ENCODE results near the gene NRL.

Gene NRL

GRCh38 chr14:24074625-24075484 lies 39.9 kb downstream of the NRL start:
- DNase-seq (ENCODE audit: low read depth), result no peak
- Histone ChIP-seq H3K9me3 (ENCODE audit: control insufficient read depth, low read length) (no peaks in the 10 kb centered on the region), H3K4me1 (ENCODE audit: control insufficient read depth, insufficient read depth, low read length) (no peaks in the 10 kb centered on the region), H3K36me3 (ENCODE audit: control insufficient read depth, insufficient read depth, low read length, severe bottlenecking) (no peaks in the 10 kb centered on the region), H3K9ac (ENCODE audit: low read length) (no peak overlapping the region), H3K27me3 (replicated peaks; ENCODE audit: control insufficient read depth, insufficient read depth, low read length) (peaks cover 90% of the 10 kb centered on the region), H3K4me3 (ENCODE audit: low read length) (no peak overlapping the region)

DNA sequence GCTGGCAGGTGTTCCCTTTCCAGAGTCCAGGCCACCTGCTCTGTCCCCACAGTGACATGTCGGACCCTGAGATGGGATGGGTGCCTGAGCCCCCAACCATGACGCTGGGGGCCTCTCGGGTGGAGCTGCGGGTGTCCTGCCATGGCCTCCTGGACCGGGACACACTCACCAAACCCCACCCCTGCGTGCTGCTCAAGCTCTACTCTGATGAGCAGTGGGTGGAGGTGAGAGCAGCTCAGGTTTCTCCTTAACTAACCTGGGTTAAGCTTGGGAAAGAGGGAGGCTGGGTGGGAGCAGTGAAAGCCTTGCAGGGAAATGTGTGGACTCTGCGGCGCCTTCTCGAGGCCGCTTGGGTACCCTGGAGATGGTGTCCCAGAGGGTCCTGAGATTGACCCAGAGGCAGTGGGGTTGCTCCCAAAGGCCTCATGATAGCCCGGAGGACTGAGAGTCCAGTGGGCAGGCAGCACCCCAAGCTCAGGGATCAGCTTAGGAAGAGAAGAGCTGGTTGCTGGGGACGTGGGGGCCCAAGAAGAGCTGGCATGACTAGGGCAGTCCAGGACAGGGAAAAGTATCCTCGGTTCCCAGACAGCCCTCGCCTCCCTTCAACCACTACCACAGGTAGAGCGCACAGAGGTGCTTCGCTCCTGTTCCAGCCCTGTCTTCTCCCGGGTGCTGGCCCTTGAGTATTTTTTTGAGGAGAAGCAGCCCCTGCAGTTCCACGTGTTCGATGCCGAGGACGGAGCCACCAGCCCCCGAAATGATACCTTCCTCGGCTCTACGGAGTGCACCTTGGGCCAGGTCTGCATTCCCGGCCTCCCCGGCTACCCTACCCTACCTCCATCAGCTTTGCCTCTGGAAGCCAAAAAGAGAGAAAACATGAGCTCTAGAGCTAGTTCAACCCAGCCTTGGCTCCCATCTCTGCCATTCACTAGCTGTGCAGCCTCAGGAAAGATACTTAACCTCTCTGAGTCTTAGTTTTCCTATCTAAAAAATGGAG lies 41.6 kb downstream of the NRL start:
- Histone ChIP-seq H3K4me3 (ENCODE audit: low read length) (no peak overlapping the region), H3K27me3 (replicated peaks; ENCODE audit: control insufficient read depth, insufficient read depth, low read length) (peaks cover 84% of the 10 kb centered on the region), H3K4me1 (ENCODE audit: control insufficient read depth, insufficient read depth, low read length) (no peaks in the 10 kb centered on the region), H3K9me3 (ENCODE audit: control insufficient read depth, low read length) (no peaks in the 10 kb centered on the region), H3K36me3 (ENCODE audit: control insufficient read depth, insufficient read depth, low read length, severe bottlenecking) (no peaks in the 10 kb centered on the region), H3K9ac (ENCODE audit: low read length) (no peak overlapping the region)
- no peak for DNase-seq (ENCODE audit: low read depth)

DNA sequence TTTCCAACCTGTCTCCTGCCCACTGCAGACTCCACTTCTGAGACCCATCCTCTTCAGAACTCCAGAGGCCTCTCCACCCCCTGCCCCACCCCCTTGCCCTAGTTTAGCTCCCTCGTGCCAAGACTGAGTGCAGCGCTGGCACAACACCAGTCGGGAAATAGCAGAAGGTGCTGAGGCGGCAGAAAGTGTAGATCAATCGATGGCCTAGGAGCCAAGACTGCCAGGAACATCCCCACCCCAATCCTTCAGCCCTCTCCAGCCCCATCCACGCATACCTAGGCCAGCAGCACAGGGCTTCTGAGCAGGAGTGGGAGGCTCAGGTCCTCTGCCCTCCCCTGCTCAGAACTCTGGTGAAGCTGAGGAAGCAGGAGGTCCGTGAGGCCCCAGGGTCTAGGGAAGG lies 42.3 kb downstream of the NRL start:
- H3K4me3 ChIP-seq (ENCODE audit: low read length), result no peak overlapping the region
- no peak overlapping the region for H3K9ac ChIP-seq (ENCODE audit: low read length)
- no peaks in the 10 kb centered on the region for H3K36me3 ChIP-seq (ENCODE audit: control insufficient read depth, insufficient read depth, low read length, severe bottlenecking)
- H3K4me1 ChIP-seq (ENCODE audit: control insufficient read depth, insufficient read depth, low read length), result no peaks in the 10 kb centered on the region
- DNase-seq (ENCODE audit: low read depth), result no peak
- no peaks in the 10 kb centered on the region for H3K9me3 ChIP-seq (ENCODE audit: control insufficient read depth, low read length)
- H3K27me3 ChIP-seq (replicated peaks; ENCODE audit: control insufficient read depth, insufficient read depth, low read length), result peaks cover 82% of the 10 kb centered on the region

DNA sequence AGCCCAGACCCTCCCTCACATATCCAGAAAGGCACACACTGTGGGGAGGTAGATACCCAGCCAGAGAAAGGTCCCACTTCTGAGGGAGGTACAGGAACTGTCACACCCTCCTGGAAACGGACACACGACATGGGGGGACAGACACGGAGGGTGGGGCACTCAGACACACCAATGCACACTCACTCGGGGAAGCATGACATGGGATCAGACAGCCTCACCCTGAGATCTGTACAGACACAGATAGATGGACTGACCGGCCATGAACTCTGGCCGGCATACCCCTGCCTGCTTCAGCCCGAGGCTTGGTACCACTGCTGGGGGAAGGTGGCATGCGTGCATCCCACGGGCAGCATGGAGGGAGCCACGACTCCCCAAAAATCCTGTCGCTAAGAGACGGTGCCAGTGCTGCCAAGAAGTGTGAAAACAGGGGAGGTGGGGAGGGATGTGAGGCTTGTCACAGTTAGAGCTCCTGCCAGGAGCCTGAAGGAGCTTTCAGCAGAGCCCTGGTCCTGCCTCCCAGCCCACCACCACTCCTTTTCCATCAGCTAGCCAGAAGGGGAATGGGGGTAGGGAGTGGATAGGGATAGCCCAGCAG lies 42.8 kb downstream of the NRL start:
- no peak for DNase-seq (ENCODE audit: low read depth)
- Histone ChIP-seq H3K9ac (ENCODE audit: low read length) (no peak overlapping the region), H3K4me1 (ENCODE audit: control insufficient read depth, insufficient read depth, low read length) (no peaks in the 10 kb centered on the region), H3K36me3 (ENCODE audit: control insufficient read depth, insufficient read depth, low read length, severe bottlenecking) (no peaks in the 10 kb centered on the region), H3K27me3 (replicated peaks; ENCODE audit: control insufficient read depth, insufficient read depth, low read length) (peaks cover 78% of the 10 kb centered on the region), H3K9me3 (ENCODE audit: control insufficient read depth, low read length) (no peaks in the 10 kb centered on the region), H3K4me3 (ENCODE audit: low read length) (no peak overlapping the region)

- H3K4me3 ChIP-seq (ENCODE audit: low read length), result no peak within 1 kb of the TSS
- no peak for DNase-seq (ENCODE audit: low read depth)
- H3K36me3 ChIP-seq (ENCODE audit: control insufficient read depth, insufficient read depth, low read length, severe bottlenecking), result no peaks in the 10 kb centered on the region
- H3K9me3 ChIP-seq (ENCODE audit: control insufficient read depth, low read length), result no peaks in the 10 kb centered on the region
- H3K9ac ChIP-seq (ENCODE audit: low read length), result no peak within 1 kb of the TSS
- peaks cover 76% of the 10 kb centered on the region for H3K27me3 ChIP-seq (replicated peaks; ENCODE audit: control insufficient read depth, insufficient read depth, low read length)
- H3K4me1 ChIP-seq (ENCODE audit: control insufficient read depth, insufficient read depth, low read length), result no peaks in the 10 kb centered on the region
Measured at GRCh38 chr14:24071144-24071697, 43.5 kb downstream of the NRL start, which contains the start of gene CPNE6. Gene CPNE6 (plus strand): TSS chr14:24071562. CDS start chr14:24072937, 1,375 bp downstream.

- Histone ChIP-seq H3K9ac (ENCODE audit: low read length) (no peak overlapping the region), H3K4me3 (ENCODE audit: low read length) (no peak overlapping the region), H3K9me3 (ENCODE audit: control insufficient read depth, low read length) (no peaks in the 10 kb centered on the region), H3K36me3 (ENCODE audit: control insufficient read depth, insufficient read depth, low read length, severe bottlenecking) (no peaks in the 10 kb centered on the region), H3K27me3 (replicated peaks; ENCODE audit: control insufficient read depth, insufficient read depth, low read length) (peaks cover 70% of the 10 kb centered on the region), H3K4me1 (ENCODE audit: control insufficient read depth, insufficient read depth, low read length) (no peaks in the 10 kb centered on the region)
- DNase-seq (ENCODE audit: low read depth), result no peak
Measured at GRCh38 chr14:24070285-24071143, 44.2 kb downstream of the NRL start.

- Histone ChIP-seq H3K9ac (ENCODE audit: low read length) (no peak overlapping the region), H3K36me3 (ENCODE audit: control insufficient read depth, insufficient read depth, low read length, severe bottlenecking) (no peaks in the 10 kb centered on the region), H3K27me3 (replicated peaks; ENCODE audit: control insufficient read depth, insufficient read depth, low read length) (peaks cover 60% of the 10 kb centered on the region), H3K4me3 (ENCODE audit: low read length) (no peak overlapping the region), H3K4me1 (ENCODE audit: control insufficient read depth, insufficient read depth, low read length) (no peaks in the 10 kb centered on the region), H3K9me3 (ENCODE audit: control insufficient read depth, low read length) (no peaks in the 10 kb centered on the region)
- no peak for DNase-seq (ENCODE audit: low read depth)
Measured at GRCh38 chr14:24069411-24069735, 45.4 kb downstream of the NRL start.

GRCh38 chr14:24068711-24069410 lies 45.9 kb downstream of the NRL start:
- peaks cover 55% of the 10 kb centered on the region for H3K27me3 ChIP-seq (replicated peaks; ENCODE audit: control insufficient read depth, insufficient read depth, low read length)

GRCh38 chr14:24067133-24068082 lies 47.3 kb downstream of the NRL start:
- Histone ChIP-seq H3K36me3 (ENCODE audit: control insufficient read depth, insufficient read depth, low read length, severe bottlenecking) (no peaks in the 10 kb centered on the region), H3K9ac (ENCODE audit: low read length) (no peak overlapping the region), H3K4me1 (ENCODE audit: control insufficient read depth, insufficient read depth, low read length) (no peaks in the 10 kb centered on the region), H3K4me3 (ENCODE audit: low read length) (no peak overlapping the region), H3K9me3 (ENCODE audit: control insufficient read depth, low read length) (no peaks in the 10 kb centered on the region), H3K27me3 (replicated peaks; ENCODE audit: control insufficient read depth, insufficient read depth, low read length) (peaks cover 47% of the 10 kb centered on the region)
- no peak for DNase-seq (ENCODE audit: low read depth)

More at GRCh38 chr14:24068711-24069410, 45.9 kb downstream of the NRL start:
- DNase-seq (ENCODE audit: low read depth), result no peak
- H3K4me1 ChIP-seq (ENCODE audit: control insufficient read depth, insufficient read depth, low read length), result no peaks in the 10 kb centered on the region
- H3K9me3 ChIP-seq (ENCODE audit: control insufficient read depth, low read length), result no peaks in the 10 kb centered on the region
- H3K9ac ChIP-seq (ENCODE audit: low read length), result no peak overlapping the region
- no peaks in the 10 kb centered on the region for H3K36me3 ChIP-seq (ENCODE audit: control insufficient read depth, insufficient read depth, low read length, severe bottlenecking)
- H3K4me3 ChIP-seq (ENCODE audit: low read length), result no peak overlapping the region

Data from adipocyte (in vitro differentiated cells).